A549 treated with AZD2906 at 1 μM for 4 hours (cell line): Measurements from ENCODE around the gene PMFBP1. TPM values are rescaled to one million over a fixed set of nuclear protein-coding genes. Genes with fewer than 3 reads are reported as not detected.

ENCODE experiments used
- total RNA-seq: library from RNA; stranded (reverse); fragments of 200-300 nt; extraction: Qiagen RNA extraction; gene quantifications from 5 replicates; pipeline ENCODE4 v1.2.3, GENCODE V29; 2022

PMFBP1 gene
- total RNA-seq, result 0.09 to 0.24 TPM (median 0.15 TPM) in 4 of 5 replicates, not detected in the other

GRCh38 chr16:72172105-72173034 lies at the start of gene PMFBP1:
Gene PMFBP1, minus strand, starts transcription at chr16:72172155. Its CDS starts 947 bp downstream, at chr16:72171208.

GRCh38 chr16:72093448-72094265 lies 78.3 kb downstream of the PMFBP1 start, which contains the start of the genes DHX38 and TXNL4B:
Gene DHX38, plus strand, starts transcription at chr16:72093847. Its CDS starts 2,311 bp downstream, at chr16:72096158.
Gene TXNL4B, minus strand, starts transcription at chr16:72093620. Its CDS starts 2,871 bp downstream, at chr16:72090749.

Other genes with a start within 250 kb of the PMFBP1 start
- not detected in 5 replicates for gene PKD1L3, start 171.8 kb downstream of the PMFBP1 start, total RNA-seq
- gene DHODH, start 163.4 kb downstream of the PMFBP1 start, total RNA-seq, result 11.9 to 14.6 TPM (median 12.8 TPM) in 5 replicates
- gene HP, start 117.7 kb downstream of the PMFBP1 start, total RNA-seq, result 0.15 to 0.30 TPM in 2 of 5 replicates, not detected in the others
- not detected in 5 replicates for gene HPR, start 108.9 kb downstream of the PMFBP1 start, total RNA-seq
- gene TXNL4B, start 78.5 kb downstream of the PMFBP1 start, total RNA-seq, result 19.0 to 21.3 TPM (median 19.4 TPM) in 5 replicates
- gene DHX38, start 78.3 kb downstream of the PMFBP1 start, total RNA-seq, result 47.0 to 53.4 TPM (median 47.3 TPM) in 5 replicates